ENCODE measurements around the gene STK32C.

The STK32C gene

DNA sequence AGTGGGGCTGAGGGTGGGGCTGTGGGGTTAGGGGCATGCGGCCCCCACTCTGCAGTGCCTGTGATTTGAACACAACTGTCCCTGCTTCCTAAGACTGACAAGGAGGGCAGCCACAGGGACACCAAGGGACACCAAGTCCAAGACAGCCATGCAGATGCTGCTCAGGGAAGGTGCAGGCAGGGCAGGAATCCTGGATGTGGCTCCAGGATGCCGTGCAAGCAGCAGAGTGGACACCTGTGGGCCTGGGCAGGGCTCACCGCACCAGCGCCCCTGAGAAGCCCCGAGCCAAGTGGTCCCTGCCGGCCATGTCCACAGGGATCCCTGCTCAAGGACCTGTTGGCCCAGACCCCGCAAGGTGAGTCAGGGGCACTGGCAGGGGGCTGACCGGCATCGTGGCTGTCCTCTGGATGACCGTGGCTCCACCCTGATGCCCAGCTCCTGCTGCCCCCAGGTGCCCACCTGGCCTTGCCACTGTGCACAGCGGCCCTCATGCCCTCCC, 58.5 kb downstream of the STK32C start:
- no peak for DNase-seq (ENCODE audit: low read depth in 2 of 3, low spot score in 2 of 3)

DNA sequence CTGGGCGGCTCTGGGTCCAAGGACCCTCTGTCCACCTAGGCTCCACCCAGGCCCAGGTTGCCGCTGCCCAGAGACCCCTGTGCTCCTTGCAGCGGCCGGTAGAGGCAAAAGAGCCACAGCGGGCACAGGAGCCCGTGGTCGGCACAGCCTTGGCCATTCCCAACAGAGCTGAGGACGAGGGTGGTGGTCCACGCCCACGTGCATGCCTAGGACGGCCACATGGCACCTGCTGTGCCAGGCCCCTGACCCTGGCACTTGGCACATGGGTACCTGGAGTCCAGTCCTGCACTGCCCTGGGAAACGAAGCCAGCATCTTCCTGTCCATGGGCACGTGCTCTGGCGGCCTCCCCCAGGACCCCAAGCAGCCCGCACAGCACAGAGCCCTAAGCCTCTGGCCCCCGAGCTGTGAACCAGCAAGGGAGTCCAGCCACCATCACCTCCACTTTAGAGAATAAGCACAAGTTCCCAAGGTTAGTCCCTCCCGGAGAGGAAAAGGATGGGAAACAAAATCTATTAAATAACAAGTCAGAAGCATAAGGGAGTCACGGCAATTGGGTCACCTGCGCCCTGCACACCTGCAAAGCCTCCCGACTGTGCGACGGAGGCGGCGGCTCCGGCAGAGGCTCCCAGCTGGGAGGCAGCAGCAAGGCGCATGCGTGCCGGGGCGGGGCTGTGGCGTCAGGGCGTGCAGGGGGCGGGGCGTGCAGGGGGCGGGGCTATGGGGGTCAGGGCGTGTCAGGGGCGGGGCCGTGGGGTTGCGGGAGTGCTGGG, 59.1 kb downstream of the STK32C start:
- DNase-seq (ENCODE audit: low read depth in 2 of 3, low spot score in 2 of 3): peak in 1 of 3 experiments; percentile 50

DNA sequence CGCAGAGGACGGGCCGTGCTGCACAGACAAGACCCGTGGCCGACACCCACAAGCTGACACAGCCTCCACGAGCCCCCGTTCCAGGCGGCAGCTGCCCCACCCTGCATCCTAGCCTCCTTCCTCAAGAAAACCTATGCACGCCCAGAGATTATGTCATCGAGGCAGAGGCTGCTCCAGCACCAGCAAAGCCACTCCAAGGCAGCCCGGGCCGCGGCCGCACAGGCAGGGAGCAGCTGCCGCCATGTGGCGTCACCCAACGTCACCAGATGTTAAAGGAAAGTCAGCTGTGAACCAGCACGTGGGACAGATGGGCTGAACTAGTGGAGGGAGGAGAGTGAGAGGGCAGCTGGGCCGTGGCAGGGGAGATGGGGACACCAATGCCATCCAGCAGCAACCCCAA, 59.8 kb downstream of the STK32C start:
- no peak for DNase-seq (ENCODE audit: low read depth in 2 of 3, low spot score in 2 of 3)

DNA sequence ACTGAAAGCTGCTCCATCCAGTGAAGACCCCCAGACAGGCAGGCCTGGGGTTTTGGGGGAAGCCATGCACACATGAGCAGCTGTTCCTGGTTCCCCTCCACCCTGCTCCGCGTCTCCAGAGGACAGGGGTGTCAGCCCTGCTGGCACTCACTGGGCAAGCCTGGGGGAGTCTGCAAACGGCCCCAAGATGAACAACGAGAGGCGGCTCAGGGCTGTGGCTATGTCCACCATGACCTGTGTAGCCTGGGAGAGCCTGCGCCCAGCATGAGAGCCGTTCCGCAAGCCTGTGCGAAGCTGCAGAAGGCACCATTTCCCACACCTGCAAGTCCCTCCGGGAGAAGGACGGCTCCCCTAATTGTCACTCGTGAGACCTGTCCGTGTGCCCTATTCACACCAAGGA, 61.5 kb downstream of the STK32C start:
- no peak for DNase-seq (ENCODE audit: low read depth in 2 of 3, low spot score in 2 of 3)

DNA sequence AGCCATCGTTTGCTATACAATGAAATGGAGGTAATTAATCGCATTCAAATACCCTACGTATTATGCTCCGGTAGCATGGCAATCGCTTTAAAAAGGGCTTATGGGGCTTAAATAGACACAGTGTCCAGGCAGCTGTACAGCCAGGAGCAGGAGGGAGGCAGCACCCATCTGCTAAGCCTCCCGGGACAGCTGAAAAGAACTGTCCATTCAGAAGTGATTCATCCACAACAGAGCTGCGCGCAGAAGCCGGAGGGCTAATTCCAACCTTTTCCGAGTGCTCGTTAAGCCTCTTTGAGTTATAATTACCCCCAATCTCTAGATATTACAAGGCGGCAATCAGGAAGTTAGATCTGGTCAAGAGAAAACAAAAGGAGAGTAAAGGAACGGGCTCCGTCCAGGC, 62.7 kb downstream of the STK32C start:
- DNase-seq (ENCODE audit: low read depth in 2 of 3, low spot score in 2 of 3): no peak

DNA sequence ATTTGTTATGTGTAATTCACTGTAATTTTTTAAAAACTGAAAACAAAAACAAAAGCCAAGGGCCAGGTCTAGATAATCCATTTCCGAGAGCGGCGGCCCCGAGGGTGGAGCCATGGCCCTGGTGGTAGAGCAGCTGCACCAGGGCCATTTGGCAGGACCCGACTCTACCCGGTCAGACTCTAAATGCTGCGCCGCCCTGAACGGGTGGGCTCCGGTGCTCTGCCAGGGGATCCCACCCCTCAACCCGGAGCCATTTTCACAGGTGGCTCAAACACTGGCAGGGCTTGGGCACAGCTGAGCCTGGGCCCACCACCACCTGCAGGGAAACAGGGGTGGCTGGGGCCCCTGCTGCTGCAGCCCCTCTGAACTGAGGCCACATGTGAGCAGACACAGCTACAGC, 64.1 kb downstream of the STK32C start:
- no peak for DNase-seq (ENCODE audit: low read depth in 2 of 3, low spot score in 2 of 3)

DNA sequence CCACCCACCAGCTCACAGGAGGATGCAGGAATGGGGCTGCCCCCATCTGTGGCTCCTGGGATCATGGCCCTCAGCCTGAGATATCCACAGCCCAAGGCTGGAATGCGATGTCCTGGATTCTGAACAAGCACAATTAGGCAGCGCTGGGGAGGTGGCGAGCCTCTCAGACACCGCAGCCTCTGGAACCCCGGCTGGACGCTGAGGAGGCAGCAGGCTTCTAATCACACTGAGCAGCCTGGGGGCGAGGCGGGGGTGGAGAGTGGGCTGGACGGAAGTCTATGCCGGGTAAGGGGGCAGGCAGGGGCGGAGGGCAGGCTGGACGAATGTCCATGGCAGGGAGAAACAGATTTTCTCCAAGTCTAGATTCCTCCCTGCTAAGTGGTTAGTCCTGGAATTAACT, 64.6 kb downstream of the STK32C start:
- no peak for DNase-seq (ENCODE audit: low read depth in 2 of 3, low spot score in 2 of 3)

DNA sequence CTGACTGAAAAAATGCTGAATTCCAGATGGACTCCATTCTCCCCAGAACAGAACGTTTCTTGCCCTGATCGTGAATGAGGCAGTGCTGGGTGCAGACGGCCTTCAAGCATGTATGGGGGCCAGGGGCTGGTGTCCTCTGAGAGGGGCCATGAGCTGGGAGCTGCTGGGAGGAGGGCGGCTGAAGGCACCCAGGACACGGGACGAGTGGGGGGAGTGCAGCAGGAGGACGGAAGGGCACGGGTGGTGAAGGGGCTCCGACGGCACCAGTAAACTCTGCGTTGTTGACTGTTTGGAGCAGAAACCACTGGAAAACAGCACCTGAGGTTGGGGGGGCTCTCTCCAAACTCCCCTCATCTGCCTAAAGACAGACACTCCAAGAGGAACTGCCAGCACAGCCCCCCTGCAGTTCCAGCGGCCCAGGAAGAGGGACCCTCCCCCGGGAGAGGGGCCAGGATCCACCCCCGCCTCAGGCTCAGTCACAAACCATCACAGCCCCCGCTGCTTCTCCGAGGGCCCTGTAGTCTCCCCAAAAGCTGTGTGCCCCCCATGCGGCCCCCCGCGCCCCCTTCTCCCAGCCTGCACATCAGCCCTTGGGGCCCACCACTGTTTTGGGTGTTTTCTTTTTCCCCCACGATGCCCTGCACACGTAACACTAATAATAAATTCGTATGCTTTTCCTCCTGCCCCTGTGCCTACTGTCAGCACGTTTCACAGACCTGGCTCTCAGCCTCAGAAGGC, 65.5 kb downstream of the STK32C start:
- no peak for DNase-seq (ENCODE audit: low read depth in 2 of 3, low spot score in 2 of 3)

DNA sequence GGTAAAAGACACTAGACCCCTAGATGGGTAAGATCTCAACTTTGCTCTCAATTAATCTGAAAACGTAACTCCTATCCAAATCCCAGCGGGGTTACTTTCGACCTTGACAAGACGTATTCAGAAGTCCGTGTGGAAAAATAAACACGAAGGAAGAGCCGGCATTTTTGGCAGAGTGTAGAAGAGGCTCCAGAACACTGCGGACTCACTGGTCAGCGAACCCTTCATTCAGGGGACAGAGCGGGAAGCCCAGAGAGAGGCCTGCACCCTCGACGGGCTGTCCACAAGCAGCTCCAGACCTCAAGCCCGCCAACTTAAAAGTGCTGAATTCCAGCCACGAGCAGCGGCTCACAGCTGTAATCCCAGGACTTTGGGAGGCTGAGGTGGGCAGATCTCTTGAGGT, 66.3 kb downstream of the STK32C start:
- no peak for DNase-seq (ENCODE audit: low read depth in 2 of 3, low spot score in 2 of 3)

DNA sequence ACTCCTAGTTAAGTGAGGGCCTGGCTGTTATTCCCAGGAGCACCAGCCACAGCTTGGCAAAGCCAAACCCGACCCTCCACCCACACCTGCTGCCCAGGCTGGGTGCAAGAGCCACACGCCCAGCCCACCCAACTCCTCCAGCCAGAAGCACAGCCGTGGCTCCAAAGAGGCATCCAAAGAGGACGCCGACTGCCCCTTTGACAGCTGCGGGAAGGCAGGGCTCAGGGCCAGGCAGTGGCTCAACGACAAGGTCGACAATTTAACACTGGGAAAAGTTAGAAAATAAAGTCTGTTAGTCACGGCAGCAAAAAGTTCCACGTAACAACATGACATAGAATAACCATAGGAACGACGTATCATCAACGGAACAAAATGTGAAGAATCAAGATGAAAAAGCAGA, 66.7 kb downstream of the STK32C start:
- DNase-seq (ENCODE audit: low read depth in 2 of 3, low spot score in 2 of 3): no peak

DNA sequence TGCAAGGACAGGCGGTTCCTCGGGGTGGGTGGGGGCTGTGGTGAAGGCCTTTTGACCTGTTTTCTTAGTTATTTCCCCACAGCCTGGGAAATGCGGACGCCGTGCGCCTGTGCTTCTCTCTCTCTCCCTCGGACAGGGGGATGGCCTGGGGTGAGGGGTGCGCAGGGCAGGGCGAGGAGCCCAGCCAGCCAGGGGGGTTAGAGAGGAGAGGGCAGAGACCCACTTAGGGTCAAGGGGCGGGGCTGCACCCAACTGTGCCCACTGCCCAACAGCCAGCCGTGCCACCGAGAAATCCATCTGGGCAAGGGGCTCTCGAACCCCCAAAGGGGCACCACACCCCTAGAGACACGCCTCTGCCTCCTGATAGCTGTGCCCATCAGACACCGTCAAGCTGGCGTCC, 67.2 kb downstream of the STK32C start:
- DNase-seq (ENCODE audit: low read depth in 2 of 3, low spot score in 2 of 3): no peak

DNA sequence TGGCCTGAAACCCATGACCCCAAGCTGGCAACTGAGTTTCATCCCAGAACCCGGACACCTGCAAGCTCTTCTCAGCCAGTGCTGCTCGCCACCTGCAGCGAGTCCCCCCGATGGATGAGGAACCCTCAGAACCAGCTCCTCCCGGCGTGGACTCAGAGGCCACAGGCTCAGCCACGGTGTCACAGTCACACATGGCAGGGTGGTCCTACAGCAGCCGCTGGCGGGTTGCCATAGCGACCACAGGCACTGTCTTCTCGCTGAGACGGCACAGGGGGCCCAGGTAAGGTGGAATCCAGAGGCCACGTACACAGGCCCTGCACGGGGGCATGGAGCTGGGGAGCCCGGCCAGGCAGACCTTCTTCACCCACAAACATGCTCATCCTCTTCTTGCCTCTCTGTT, 67.6 kb downstream of the STK32C start:
- no peak for DNase-seq (ENCODE audit: low read depth in 2 of 3, low spot score in 2 of 3)

DNA sequence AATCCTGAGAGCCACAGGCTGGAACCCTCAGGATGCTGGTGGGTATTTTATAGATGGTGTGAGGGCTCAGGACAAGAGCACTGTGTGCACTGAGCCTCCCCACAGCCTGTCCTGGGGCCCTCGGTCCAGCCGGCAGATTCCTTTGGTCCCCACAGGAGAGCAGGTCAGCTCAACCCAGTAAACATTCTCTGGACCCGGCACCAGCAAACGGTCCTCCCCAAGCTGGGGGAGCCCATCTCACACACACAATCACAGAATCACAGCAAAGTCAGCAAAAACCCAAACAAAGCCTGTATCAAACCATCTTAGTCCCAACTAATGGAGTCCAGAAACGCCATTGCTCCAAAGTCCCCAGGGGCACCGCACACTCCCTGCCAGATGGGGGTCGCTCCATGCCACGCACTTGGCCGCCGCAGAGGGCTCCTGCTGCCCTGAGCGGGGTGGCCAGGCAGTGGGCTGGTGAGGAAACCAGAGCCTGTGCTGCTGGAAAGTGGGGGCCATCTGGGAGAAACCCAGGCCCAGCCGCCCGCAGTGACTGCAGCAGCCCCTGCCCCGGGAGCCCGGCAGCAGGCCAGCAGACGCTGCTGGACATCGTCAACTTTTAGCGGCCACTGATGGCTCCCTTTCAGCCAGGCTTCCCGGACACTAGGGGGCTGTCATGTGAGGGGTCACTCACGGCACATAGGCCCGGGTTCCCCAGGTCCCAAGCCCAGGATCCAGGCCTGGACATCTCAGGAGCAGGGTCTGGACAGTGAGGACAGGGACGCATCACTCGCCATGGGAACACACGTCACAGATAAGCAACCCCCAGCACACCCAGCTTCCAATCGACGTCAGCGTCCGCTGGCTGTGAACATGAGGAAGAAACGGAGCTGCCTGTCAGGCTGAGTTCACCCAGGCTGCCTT, 68.4 kb downstream of the STK32C start:
- DNase-seq (ENCODE audit: low read depth in 2 of 3, low spot score in 2 of 3): no peak

DNA sequence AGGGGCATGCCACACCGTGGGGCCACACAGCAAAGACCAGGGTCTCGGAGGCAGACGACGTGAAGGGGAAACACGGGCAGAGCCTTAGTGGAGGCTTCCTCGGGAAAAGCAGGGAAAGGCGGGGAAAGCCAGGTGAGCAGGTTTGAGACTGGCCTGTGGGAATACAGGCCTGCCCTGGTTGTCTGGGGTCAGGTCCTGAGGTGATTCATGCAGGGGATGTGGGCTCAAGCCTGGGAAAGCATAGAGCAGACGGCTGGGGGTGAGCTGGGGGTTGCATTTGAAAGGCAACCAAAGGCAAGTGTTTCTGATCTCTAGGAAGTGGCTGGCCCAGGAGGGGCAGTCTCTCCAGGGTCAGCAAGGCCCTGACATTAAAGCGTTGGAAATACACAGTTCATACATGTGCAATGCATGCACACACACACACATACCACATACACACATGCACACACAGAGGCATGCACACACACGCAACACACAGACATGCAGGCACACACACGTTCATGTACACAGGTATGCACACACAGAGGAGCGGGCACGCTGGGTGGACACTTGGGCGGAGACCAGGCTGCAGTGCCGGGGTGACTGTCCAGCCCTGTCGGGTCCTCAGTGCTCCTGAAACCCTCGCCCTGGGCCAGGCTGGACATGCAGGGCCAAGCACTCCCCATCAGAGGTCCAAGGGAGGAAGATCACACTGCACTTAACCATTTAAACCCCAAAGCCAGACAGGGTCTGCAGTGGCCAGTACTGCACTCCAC, 69.2 kb downstream of the STK32C start:
- DNase-seq (ENCODE audit: low read depth in 2 of 3, low spot score in 2 of 3): no peak

DNA sequence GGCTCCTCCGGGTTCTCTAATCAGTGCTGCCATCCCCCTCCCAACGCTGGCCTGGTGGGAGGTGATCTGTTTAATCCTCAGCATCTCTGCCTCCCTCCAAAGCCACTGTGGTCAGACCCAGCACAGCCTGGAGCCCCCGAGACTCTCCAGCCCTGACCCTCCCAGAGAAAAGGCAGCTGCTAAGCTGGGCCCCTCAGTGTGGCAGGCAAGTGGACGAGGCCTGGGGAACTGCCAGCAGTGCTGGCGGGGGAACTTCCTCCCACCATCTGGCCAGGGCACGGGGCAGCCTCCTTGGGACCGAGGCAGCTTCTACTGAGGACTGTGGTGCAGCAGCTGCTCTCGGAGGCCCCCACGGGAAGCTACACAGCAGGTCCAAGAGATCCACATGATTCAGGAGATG, 69.9 kb downstream of the STK32C start:
- DNase-seq (ENCODE audit: low read depth in 2 of 3, low spot score in 2 of 3): no peak

DNA sequence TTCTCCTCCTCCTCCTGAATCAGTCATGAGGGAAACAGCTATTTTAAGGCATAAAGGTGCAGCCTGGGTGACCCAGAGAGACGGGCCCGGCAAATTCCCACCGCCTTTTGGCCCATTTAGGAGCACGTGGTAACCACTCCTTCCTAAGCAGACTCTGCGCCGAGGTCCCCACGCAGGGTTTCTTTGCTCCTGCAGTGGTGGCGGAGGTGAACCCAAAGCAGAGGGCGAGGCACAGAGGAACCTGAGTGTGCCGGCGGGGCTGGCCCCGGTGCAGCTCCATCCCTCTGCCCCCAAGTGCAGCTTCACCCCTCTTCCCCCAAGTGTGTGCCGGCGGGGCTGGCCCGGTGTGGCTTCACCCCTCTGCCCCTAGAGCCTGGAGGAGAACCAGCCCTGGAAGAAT, 70.4 kb downstream of the STK32C start:
- DNase-seq (ENCODE audit: low read depth in 2 of 3, low spot score in 2 of 3): no peak

DNA sequence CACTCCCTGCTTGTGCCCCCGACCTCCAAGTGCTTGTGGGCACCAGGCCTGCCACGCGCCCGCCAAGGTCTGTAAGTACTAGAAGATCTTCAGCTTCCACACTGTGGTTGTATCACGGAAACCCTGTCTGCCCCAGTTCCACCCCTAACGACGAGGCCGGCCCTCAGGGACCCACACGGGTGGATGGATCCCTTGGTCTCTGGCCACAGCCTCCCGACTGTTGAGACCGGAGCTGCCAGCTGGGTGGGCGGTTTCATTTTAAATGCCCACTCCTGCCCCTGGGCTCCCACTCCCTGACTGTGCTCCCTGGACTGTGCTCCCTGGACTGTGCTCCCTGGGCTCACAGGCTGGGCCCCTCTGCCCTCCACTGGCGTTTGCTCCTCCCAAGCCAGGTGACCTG, 70.9 kb downstream of the STK32C start:
- DNase-seq (ENCODE audit: low read depth in 2 of 3, low spot score in 2 of 3): no peak

DNA sequence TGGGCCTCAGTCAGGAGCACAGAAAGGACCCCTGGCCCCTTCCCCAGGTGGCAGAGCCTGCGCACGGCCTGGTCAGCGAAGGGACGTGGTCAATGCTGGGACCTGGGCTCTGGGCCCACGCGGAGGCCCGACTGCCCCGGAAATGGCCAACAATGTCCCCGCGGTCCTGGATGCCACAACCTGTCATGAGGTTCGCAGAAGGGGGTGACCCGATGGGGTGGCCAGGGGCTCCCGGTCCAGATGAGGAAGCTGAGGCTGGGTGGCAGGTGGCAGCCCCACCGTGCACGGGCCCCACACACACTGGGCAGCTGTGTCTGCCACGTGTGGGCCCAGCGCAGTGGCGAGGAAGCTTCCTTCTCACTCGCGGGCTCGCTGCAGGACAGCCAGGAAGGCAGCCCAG, 71.6 kb downstream of the STK32C start:
- DNase-seq (ENCODE audit: low read depth in 2 of 3, low spot score in 2 of 3): no peak

DNA sequence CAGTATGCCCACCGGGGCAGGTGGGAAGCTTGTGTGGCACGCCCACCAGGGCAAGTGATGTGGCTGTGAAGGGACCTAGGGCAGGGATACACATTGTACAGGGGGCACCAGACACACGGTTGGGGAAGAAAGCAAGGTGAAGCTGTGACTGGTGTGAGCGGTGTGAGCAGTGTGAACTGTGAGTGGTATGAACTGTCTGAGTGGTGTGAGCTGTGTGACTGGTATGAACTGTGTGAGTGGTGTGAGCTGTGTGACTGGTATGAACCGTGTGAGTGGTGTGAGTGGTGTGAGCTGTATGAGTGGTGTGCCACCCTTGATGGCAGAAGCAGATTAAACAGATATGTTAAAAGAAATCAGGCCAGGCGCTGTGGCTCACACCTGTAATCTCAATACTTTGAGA, 72.9 kb downstream of the STK32C start:
- DNase-seq (ENCODE audit: low read depth in 2 of 3, low spot score in 2 of 3): no peak

DNA sequence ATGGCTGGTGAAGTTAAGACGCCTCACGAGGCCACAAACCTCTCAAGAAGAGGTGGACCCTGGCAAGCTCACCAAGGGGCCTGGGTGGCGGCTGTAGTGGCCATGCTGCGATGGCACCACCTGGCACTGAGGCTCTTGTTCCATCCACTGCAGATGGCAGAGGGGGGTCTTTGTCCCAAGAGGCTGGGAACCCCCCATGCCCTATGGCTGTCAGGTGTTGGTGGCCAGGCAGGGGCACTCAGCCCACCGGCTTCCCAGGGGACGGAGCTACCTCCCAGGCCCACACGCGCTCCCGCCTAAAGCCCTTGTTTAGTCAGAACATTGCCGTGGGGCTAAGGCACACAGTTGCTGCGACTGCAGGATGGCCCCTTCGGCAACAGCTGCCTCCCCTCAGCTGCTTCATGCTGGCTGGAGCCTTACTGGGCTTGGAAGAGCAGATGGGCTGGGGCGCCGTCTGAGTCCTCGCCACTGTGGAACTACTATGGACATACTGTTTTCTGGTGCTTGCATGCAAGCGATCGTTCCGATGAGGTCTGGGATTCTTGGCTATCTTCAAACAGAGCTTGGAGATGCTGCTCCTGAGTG, 74.2 kb downstream of the STK32C start:
- DNase-seq (ENCODE audit: low read depth in 2 of 3, low spot score in 2 of 3): no peak

DNA sequence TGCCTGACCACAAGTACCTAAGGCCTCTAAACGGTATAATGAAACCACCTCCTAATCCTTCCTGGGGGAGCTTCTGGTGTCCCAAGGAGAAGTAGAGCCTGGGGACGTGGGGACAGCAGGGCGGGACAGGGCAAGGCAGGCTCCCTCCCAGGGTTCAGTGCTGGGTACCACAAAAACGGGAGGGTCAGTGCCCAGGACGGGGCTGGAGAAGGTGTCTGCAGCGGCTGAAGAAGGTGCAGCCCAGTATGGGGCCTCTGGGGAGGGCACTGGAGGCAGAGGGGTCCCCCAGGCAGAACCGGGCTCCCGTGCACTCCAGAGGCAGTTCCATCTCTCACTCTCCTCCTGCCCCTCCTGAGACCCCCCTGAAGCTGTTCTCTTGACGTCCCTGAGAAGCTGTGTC, 74.8 kb downstream of the STK32C start:
- DNase-seq (ENCODE audit: low read depth in 2 of 3, low spot score in 2 of 3): no peak
